ENCODE measurements around the gene ACTR3C.

- TF ChIP-seq, protein P1, sequence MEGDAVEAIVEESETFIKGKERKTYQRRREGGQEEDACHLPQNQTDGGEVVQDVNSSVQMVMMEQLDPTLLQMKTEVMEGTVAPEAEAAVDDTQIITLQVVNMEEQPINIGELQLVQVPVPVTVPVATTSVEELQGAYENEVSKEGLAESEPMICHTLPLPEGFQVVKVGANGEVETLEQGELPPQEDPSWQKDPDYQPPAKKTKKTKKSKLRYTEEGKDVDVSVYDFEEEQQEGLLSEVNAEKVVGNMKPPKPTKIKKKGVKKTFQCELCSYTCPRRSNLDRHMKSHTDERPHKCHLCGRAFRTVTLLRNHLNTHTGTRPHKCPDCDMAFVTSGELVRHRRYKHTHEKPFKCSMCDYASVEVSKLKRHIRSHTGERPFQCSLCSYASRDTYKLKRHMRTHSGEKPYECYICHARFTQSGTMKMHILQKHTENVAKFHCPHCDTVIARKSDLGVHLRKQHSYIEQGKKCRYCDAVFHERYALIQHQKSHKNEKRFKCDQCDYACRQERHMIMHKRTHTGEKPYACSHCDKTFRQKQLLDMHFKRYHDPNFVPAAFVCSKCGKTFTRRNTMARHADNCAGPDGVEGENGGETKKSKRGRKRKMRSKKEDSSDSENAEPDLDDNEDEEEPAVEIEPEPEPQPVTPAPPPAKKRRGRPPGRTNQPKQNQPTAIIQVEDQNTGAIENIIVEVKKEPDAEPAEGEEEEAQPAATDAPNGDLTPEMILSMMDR (IDR thresholded peaks at IDR 0.05), result no peak
- no peak for TF ChIP-seq FOXJ3 (CRISPR knock-in tag; IDR thresholded peaks at IDR 0.05)
- TF ChIP-seq TAF1 (IDR thresholded peaks at IDR 0.05; ENCODE audit: borderline replicate concordance, low read depth, low read length), result no peak
- TF ChIP-seq EZH2phosphoT487 (IDR thresholded peaks at IDR 0.05; ENCODE audit: borderline replicate concordance, low read depth), result no peak
- no peak for TF ChIP-seq POLR2AphosphoS5 (IDR thresholded peaks at IDR 0.05; ENCODE audit: low read depth, low read length)
- TF ChIP-seq MXI1 (IDR thresholded peaks at IDR 0.05; ENCODE audit: low read depth, low read length), result no peak
- no peak for TF ChIP-seq MAX (IDR thresholded peaks at IDR 0.05; ENCODE audit: low read depth)
- TF ChIP-seq GABPA (IDR thresholded peaks at IDR 0.05; ENCODE audit: low read depth), result no peak
- TF ChIP-seq EP300 (IDR thresholded peaks at IDR 0.05; ENCODE audit: borderline replicate concordance in 1 of 2, low read depth in 1 of 2, low read length in 1 of 2), result no peak
- TF ChIP-seq GATA2 (CRISPR knock-in tag; IDR thresholded peaks at IDR 0.05), result no peak
- no peak for TF ChIP-seq RFX5 (IDR thresholded peaks at IDR 0.05; ENCODE audit: low read length)
Observed at GRCh38 chr7:150336746-150337145, 13.4 kb upstream of the ACTR3C start.
